Panc1 (cell line): ENCODE data around the gene POLDIP2. TPM values are rescaled to one million over a fixed set of nuclear protein-coding genes. Genes with fewer than 3 reads are reported as not detected.

Source experiments
- ATAC-seq: fragments of 200-7000 bp; cut with Tn5 transposase; 2 replicates; pipeline ENCODE4 v1.9.1; 2020; ENCODE audit warnings: mild to moderate bottlenecking, moderate library complexity
- BruUV-seq: library from RNA; stranded (reverse); fragments of 400-500 nt; replicated peaks from 2 replicates; lab custom pipeline; 2021; lab: Mats Ljungman, UMichigan
- CTCF ChIA-PET: fragments of 300-600 bp; sonication (Branson Sonifier 250); formaldehyde crosslinking; loops from one replicate; lab custom pipeline; 2022; ENCODE audit warnings: antibody characterized with exemption; lab: Charles Lee
- POLR2A ChIA-PET: fragments of 300-600 bp; sonication (Branson Sonifier 250); formaldehyde crosslinking; loops from one replicate; lab custom pipeline; 2022; ENCODE audit warnings: antibody characterized with exemption; lab: Charles Lee
- DNase-seq: peaks from one replicate; pipeline ENCODE4 v3.0.0-alpha.2; 2010; ENCODE audit warnings: low read depth, low spot score
- H3K27ac ChIP-seq: 2 replicates; pipeline ENCODE4 v1.5.1; 2011; ENCODE audit warnings: mild to moderate bottlenecking, low read length, inconsistent platforms
- H3K27me3 ChIP-seq: fragments of 200-500 bp; sonication (Bioruptor generic); 2 replicates; pipeline ENCODE4 v1.6.0; 2014; ENCODE audit warnings: low read length, inconsistent platforms; ENCODE audit not compliant: control insufficient read depth, insufficient read depth
- H3K36me3 ChIP-seq: fragments of 200-500 bp; sonication (Bioruptor generic); 2 replicates; pipeline ENCODE4 v1.5.1; 2014; ENCODE audit warnings: inconsistent platforms, mild to moderate bottlenecking, low read length, moderate library complexity; ENCODE audit not compliant: control insufficient read depth, insufficient read depth
- H3K4me1 ChIP-seq: 2 replicates; pipeline ENCODE4 v1.5.1; 2011; ENCODE audit warnings: inconsistent platforms, mild to moderate bottlenecking, low read length, moderate library complexity; ENCODE audit not compliant: control insufficient read depth, insufficient read depth
- H3K4me3 ChIP-seq, 2 experiments: 2 replicates each; pipeline ENCODE4 v1.5.1; 2011 to 2012; ENCODE audit warnings: low read depth in 2 of 2, low read length in 2 of 2, mild to moderate bottlenecking in 2 of 2, inconsistent platforms in 1 of 2, moderate library complexity in 1 of 2
- H3K9me3 ChIP-seq: fragments of 200-500 bp; sonication (Bioruptor generic); 2 replicates; pipeline ENCODE4 v1.5.1; 2014; ENCODE audit warnings: low read depth, mild to moderate bottlenecking, inconsistent platforms, low read length, moderate library complexity; ENCODE audit not compliant: control insufficient read depth, insufficient read depth
- in situ Hi-C: cut with HindIII; loops from 2 replicates; pipeline ENCODE4 v1.10.0; 2016; ENCODE audit warnings: low sequenced_read_pairs, low pct_unique_long_range_greater_than_20kb
- intact Hi-C: fragments of 100-400 bp; cut with micrococcal nuclease; formaldehyde crosslinking; loops from one replicate; pipeline ENCODE4 v1.10.0; 2022; ENCODE audit not compliant: unreplicated experiment
- total RNA-seq: library from RNA; stranded (reverse); gene quantifications from one replicate; pipeline ENCODE4 v1.2.1, GENCODE V29; 2021; ENCODE audit not compliant: unreplicated experiment
- TF ChIP-seq, protein P1 (sequence below): fragments of 450-650 bp; IDR thresholded peaks from 2 replicates; pipeline ENCODE4 v1.5.1; 2017; ENCODE audit warnings: mild to moderate bottlenecking
- TF ChIP-seq, protein P2 (sequence below), 2 experiments: IDR thresholded peaks; 2 replicates each; pipeline ENCODE4 v1.6.1; 2011 to 2012; ENCODE audit warnings: low read depth in 2 of 2, control low read depth in 1 of 2, low read length in 1 of 2, mild to moderate bottlenecking in 1 of 2, moderate library complexity in 1 of 2; ENCODE audit not compliant: insufficient read depth in 1 of 2

The POLDIP2 gene
- total RNA-seq, 1 experiment from 2014 or later: 175 TPM

GRCh38 chr17:28366605-28367004 lies 9.3 kb upstream of the POLDIP2 start:
- no TSS peak for BruUV-seq
- ATAC-seq (no peak), DNase-seq (no peak)
- Histone ChIP-seq H3K9me3 (no peaks in the 10 kb centered on the region), H3K36me3 (no peaks in the 10 kb centered on the region), H3K27ac (no peak overlapping the region), H3K27me3 (no peaks in the 10 kb centered on the region), H3K4me3 (no peak overlapping the region), H3K4me1 (peaks cover 17% of the 10 kb centered on the region)
- POLR2A ChIA-PET: no interaction called here
- intact Hi-C loops (no loop called here), in situ Hi-C loops (no loop called here)
- CTCF ChIA-PET: interaction anchor here (0.6 to 1.4 kb wide), 2 partner anchors 50 to 561 kb away, joined by 3 to 4 read pairs; no protein-coding TSS in a partner anchor
- TF ChIP-seq, protein P1, sequence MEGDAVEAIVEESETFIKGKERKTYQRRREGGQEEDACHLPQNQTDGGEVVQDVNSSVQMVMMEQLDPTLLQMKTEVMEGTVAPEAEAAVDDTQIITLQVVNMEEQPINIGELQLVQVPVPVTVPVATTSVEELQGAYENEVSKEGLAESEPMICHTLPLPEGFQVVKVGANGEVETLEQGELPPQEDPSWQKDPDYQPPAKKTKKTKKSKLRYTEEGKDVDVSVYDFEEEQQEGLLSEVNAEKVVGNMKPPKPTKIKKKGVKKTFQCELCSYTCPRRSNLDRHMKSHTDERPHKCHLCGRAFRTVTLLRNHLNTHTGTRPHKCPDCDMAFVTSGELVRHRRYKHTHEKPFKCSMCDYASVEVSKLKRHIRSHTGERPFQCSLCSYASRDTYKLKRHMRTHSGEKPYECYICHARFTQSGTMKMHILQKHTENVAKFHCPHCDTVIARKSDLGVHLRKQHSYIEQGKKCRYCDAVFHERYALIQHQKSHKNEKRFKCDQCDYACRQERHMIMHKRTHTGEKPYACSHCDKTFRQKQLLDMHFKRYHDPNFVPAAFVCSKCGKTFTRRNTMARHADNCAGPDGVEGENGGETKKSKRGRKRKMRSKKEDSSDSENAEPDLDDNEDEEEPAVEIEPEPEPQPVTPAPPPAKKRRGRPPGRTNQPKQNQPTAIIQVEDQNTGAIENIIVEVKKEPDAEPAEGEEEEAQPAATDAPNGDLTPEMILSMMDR: no peak; the same call in 1 of the 2 replicates

DNA sequence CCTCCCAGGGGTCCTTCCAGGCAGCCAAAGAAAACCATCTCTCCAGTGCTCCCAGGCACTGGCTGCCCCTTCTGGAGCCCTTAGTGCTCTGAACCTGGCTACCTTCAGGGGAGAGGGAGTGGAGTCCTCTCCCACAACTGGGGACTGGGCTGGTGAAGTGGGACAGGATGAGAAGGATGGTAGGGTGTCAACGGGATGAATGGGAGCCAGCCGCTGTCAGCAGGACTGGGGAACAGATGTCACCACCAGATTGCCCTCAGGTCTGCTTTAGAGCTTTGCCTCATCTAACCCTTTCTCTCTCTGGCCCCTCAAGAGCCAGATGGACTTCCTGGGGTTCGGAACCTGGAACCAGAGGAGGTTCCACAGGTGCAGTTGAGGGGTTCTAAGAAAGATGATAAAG lies 8.2 kb upstream of the POLDIP2 start:
- CTCF ChIA-PET: no interaction called here
- no TSS peak for BruUV-seq

More for the DNA sequence above, 8.2 kb upstream of the POLDIP2 start:
- ATAC-seq: no peak
- H3K4me3 ChIP-seq: no peak overlapping the region
- H3K9me3 ChIP-seq: no peaks in the 10 kb centered on the region
- peaks cover 10% of the 10 kb centered on the region for H3K4me1 ChIP-seq
- TF ChIP-seq, protein P2, sequence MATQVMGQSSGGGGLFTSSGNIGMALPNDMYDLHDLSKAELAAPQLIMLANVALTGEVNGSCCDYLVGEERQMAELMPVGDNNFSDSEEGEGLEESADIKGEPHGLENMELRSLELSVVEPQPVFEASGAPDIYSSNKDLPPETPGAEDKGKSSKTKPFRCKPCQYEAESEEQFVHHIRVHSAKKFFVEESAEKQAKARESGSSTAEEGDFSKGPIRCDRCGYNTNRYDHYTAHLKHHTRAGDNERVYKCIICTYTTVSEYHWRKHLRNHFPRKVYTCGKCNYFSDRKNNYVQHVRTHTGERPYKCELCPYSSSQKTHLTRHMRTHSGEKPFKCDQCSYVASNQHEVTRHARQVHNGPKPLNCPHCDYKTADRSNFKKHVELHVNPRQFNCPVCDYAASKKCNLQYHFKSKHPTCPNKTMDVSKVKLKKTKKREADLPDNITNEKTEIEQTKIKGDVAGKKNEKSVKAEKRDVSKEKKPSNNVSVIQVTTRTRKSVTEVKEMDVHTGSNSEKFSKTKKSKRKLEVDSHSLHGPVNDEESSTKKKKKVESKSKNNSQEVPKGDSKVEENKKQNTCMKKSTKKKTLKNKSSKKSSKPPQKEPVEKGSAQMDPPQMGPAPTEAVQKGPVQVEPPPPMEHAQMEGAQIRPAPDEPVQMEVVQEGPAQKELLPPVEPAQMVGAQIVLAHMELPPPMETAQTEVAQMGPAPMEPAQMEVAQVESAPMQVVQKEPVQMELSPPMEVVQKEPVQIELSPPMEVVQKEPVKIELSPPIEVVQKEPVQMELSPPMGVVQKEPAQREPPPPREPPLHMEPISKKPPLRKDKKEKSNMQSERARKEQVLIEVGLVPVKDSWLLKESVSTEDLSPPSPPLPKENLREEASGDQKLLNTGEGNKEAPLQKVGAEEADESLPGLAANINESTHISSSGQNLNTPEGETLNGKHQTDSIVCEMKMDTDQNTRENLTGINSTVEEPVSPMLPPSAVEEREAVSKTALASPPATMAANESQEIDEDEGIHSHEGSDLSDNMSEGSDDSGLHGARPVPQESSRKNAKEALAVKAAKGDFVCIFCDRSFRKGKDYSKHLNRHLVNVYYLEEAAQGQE (IDR thresholded peaks at IDR 0.05; ENCODE audit: insufficient read depth in 1 of 2, low read depth in 2 of 2, low read length in 1 of 2): no peak
- TF ChIP-seq, protein P1: no peak
- H3K27ac ChIP-seq: no peak overlapping the region
- POLR2A ChIA-PET: no interaction called here
- H3K27me3 ChIP-seq: no peaks in the 10 kb centered on the region
- intact Hi-C loops (no loop called here), in situ Hi-C loops (no loop called here)
- H3K36me3 ChIP-seq: peaks cover 2% of the 10 kb centered on the region
- DNase-seq: no peak
